ENCODE data around the gene FBXL7. TPM values are rescaled to one million over a fixed set of nuclear protein-coding genes. Genes with fewer than 3 reads are reported as not detected.

Gene FBXL7
- total RNA-seq, 1 donor from 2014 or later, result 13.3 TPM

- no peaks in the 10 kb centered on the region for H3K27me3 ChIP-seq
- no peak overlapping the region for H3K4me3 ChIP-seq
- no peak for ATAC-seq
- intact Hi-C loops (cut with DNase I), result no loop called here
- DNase-seq, result no peak
- peaks cover 16% of the 10 kb centered on the region for H3K4me1 ChIP-seq
- H3K36me3 ChIP-seq, result no peaks in the 10 kb centered on the region
- no peak for TF ChIP-seq CTCF (IDR thresholded peaks at IDR 0.05)
- no peaks in the 10 kb centered on the region for H3K9me3 ChIP-seq
- peak overlapping the region; percentile 51 for H3K27ac ChIP-seq
Observed at GRCh38 chr5:15694696-15695214, 194.8 kb downstream of the FBXL7 start.

GRCh38 chr5:15695215-15695731, 195.3 kb downstream of the FBXL7 start:
- Histone ChIP-seq H3K27me3 (no peaks in the 10 kb centered on the region), H3K4me3 (no peak overlapping the region), H3K4me1 (peaks cover 16% of the 10 kb centered on the region), H3K9me3 (no peaks in the 10 kb centered on the region), H3K27ac (peak overlapping the region; percentile 51), H3K36me3 (no peaks in the 10 kb centered on the region)
- ATAC-seq (peak; percentile 84), DNase-seq (no peak)
- TF ChIP-seq CTCF (IDR thresholded peaks at IDR 0.05), result no peak
- intact Hi-C loops (cut with DNase I), result no loop called here

GRCh38 chr5:15700373-15700772, 200.4 kb downstream of the FBXL7 start:
- no peak for TF ChIP-seq CTCF (IDR thresholded peaks at IDR 0.05)
- intact Hi-C loops (cut with DNase I), result no loop called here
- ATAC-seq (no peak), DNase-seq (no peak)
- no peak overlapping the region for H3K4me3 ChIP-seq
- no peaks in the 10 kb centered on the region for H3K27me3 ChIP-seq
- no peak overlapping the region for H3K27ac ChIP-seq
- H3K4me1 ChIP-seq, result peaks cover 8% of the 10 kb centered on the region
- H3K9me3 ChIP-seq, result no peaks in the 10 kb centered on the region
- H3K36me3 ChIP-seq, result no peaks in the 10 kb centered on the region

- no peaks in the 10 kb centered on the region for H3K36me3 ChIP-seq
- H3K27ac ChIP-seq, result no peak overlapping the region
- H3K4me1 ChIP-seq, result peaks cover 7% of the 10 kb centered on the region
- no peaks in the 10 kb centered on the region for H3K9me3 ChIP-seq
- ATAC-seq, result no peak
- H3K4me3 ChIP-seq, result no peak overlapping the region
- H3K27me3 ChIP-seq, result no peaks in the 10 kb centered on the region
- TF ChIP-seq CTCF (IDR thresholded peaks at IDR 0.05), result no peak
- DNase-seq, result no peak
- intact Hi-C loops (cut with DNase I), result no loop called here
Observed at GRCh38 chr5:15702102-15702501, 202.1 kb downstream of the FBXL7 start.

- Histone ChIP-seq H3K4me3 (no peak overlapping the region), H3K9me3 (no peaks in the 10 kb centered on the region), H3K27ac (no peak overlapping the region), H3K27me3 (no peaks in the 10 kb centered on the region), H3K4me1 (peaks cover 7% of the 10 kb centered on the region), H3K36me3 (no peaks in the 10 kb centered on the region)
- DNase-seq, result no peak
- TF ChIP-seq CTCF (IDR thresholded peaks at IDR 0.05), result no peak
- peak; percentile 73 for ATAC-seq
- intact Hi-C loops (cut with DNase I), result no loop called here
Observed at GRCh38 chr5:15703901-15704300, 203.9 kb downstream of the FBXL7 start.
